Nephron (organoid): ENCODE measurements around the gene WNT7B.

Experiments used
- H3K27ac Mint-ChIP-seq, 3 experiments: 2 replicates each; pipeline ENCODE4 v1.8.0; 2020; ENCODE audit warnings: mixed read lengths in 3 of 3, mild to moderate bottlenecking in 2 of 3, moderate library complexity in 1 of 3
- H3K27me3 Mint-ChIP-seq: 2 replicates; pipeline ENCODE4 v1.8.0; 2021; ENCODE audit warnings: low read depth, mild to moderate bottlenecking, moderate library complexity, mixed read lengths
- H3K36me3 Mint-ChIP-seq: 2 replicates; pipeline ENCODE4 v1.8.0; 2020; ENCODE audit warnings: low read depth, mixed read lengths
- H3K4me1 Mint-ChIP-seq: 2 replicates; pipeline ENCODE4 v1.8.0; 2020; ENCODE audit warnings: mixed read lengths
- H3K4me3 Mint-ChIP-seq, 3 experiments: 2 replicates each; pipeline ENCODE4 v1.8.0; 2020; ENCODE audit warnings: mild to moderate bottlenecking in 3 of 3, mixed read lengths in 3 of 3, moderate library complexity in 2 of 3
- H3K9me3 Mint-ChIP-seq: 2 replicates; pipeline ENCODE4 v1.8.0; 2020; ENCODE audit warnings: mixed read lengths
- TF ChIP-seq, protein P1 (sequence below), 3 experiments: fragments of 200-600 bp; sonication (generic); IDR thresholded peaks; one replicate each; pipeline ENCODE4 v1.5.0; 2021; ENCODE audit warnings: antibody characterized with exemption in 3 of 3; ENCODE audit not compliant: unreplicated experiment in 3 of 3

WNT7B gene

DNA sequence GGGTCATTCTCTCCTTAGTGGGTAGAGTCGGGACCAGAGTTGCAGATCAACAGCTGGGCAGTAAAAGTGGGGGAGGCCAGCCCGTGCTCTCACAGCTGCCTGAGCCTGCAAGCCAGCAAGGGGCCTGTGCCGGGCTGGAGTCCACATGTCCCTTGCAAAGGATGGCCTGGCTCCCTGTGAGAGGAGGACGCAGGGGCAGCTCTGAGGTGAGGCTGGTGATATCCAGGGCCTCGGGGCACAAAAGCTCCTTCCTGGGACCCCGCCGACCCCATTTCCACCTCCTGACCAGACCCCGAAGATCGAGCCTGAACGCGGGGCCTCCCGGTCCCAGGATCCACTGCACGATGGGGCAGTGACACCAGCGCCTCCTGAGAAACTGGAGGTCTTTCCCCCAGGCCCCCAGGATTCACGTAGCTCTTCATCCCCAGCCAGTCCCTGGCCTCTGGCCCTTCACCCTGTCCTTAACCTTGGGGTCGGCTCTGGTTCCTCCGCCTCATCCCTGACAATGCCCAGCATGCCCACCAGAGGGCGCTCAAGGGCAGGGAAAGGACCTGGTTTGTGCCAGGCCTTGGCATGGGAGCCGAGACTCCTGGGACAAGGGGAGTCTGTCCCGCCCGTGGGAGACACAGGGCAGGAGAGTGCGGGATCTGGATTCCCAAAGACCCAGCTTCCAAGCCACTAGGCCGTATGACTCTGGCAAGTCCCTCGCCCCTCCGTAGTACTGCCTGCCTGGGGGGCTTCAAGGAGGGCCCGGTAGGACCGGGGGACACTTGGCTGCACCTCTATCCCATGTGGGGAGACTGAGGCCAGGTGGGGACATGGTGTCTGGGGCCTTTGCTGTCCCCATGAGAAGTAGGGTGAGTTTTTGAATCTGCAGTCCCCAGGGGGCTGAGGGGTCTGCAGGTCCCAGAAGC lies 17.8 kb upstream of the WNT7B start:
- Mint-ChIP-seq H3K9me3 (peaks cover 2% of the 10 kb centered on the region), H3K36me3 (no peaks in the 10 kb centered on the region), H3K4me3 (peak overlapping the region in 2 of 3 experiments; percentile 18 to 35), H3K4me1 (peaks cover 44% of the 10 kb centered on the region), H3K27me3 (peaks cover 18% of the 10 kb centered on the region), H3K27ac (peak overlapping the region in 1 of 3 experiments; percentile 59)
- TF ChIP-seq, protein P1, sequence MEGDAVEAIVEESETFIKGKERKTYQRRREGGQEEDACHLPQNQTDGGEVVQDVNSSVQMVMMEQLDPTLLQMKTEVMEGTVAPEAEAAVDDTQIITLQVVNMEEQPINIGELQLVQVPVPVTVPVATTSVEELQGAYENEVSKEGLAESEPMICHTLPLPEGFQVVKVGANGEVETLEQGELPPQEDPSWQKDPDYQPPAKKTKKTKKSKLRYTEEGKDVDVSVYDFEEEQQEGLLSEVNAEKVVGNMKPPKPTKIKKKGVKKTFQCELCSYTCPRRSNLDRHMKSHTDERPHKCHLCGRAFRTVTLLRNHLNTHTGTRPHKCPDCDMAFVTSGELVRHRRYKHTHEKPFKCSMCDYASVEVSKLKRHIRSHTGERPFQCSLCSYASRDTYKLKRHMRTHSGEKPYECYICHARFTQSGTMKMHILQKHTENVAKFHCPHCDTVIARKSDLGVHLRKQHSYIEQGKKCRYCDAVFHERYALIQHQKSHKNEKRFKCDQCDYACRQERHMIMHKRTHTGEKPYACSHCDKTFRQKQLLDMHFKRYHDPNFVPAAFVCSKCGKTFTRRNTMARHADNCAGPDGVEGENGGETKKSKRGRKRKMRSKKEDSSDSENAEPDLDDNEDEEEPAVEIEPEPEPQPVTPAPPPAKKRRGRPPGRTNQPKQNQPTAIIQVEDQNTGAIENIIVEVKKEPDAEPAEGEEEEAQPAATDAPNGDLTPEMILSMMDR (IDR thresholded peaks at IDR 0.05; ENCODE audit: unreplicated experiment in 3 of 3), result peak; percentile 91 to 98 (median 98)

DNA sequence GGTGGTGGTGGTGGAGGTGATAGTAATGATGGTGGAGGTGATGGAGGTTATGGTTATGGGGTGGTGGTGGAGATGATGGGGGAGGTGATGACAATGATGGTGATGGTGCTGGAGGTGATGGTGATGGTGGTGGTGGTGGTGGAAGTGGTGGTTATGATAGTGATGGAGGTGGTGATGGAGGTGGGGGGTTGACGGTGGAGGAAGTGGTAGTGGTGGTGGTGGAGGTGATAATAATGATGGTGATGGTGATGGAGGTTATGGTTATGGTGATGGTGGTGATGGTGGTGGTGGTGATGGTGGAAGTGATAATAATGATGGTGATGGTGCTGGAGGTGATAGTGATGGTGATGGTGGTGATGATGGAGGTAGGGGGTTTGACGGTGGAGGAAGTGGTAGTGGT lies 16.9 kb upstream of the WNT7B start:
- peaks cover 19% of the 10 kb centered on the region for H3K27me3 Mint-ChIP-seq
- TF ChIP-seq, protein P1 (IDR thresholded peaks at IDR 0.05; ENCODE audit: unreplicated experiment in 3 of 3), result no peak
- no peak overlapping the region for H3K4me3 Mint-ChIP-seq
- H3K4me1 Mint-ChIP-seq, result peaks cover 35% of the 10 kb centered on the region
- no peak overlapping the region for H3K27ac Mint-ChIP-seq
- no peaks in the 10 kb centered on the region for H3K36me3 Mint-ChIP-seq
- H3K9me3 Mint-ChIP-seq, result peaks cover 2% of the 10 kb centered on the region

DNA sequence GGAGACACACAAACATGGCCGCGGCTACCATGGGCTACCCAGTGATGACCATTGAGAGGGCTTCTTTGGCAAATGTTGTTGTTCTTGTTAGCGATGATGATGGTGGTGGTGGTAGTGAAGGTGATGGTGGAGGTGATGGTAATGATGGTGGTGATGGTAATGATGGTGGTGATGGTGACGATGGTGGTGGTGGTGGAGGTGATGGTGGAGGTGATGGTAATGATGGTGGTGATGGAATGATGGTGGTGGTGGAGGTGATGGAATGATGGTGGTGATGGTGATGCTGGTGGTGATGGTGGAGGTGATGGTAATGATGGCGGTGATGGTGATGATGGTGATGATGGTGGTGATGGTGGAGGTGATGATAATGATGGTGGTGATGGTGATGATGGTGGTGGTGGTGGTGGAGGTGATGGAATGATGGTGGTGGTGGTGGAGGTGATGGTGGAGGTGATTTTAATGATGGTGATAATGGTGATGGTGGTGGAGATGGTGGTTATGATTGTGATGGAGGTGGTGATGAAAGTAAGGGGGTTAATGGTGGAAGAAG lies 16.3 kb upstream of the WNT7B start:
- Mint-ChIP-seq H3K27ac (no peak overlapping the region), H3K36me3 (no peaks in the 10 kb centered on the region), H3K4me3 (no peak overlapping the region), H3K4me1 (peaks cover 31% of the 10 kb centered on the region), H3K27me3 (peaks cover 19% of the 10 kb centered on the region), H3K9me3 (peaks cover 2% of the 10 kb centered on the region)
- TF ChIP-seq, protein P1 (IDR thresholded peaks at IDR 0.05; ENCODE audit: unreplicated experiment in 3 of 3), result no peak

DNA sequence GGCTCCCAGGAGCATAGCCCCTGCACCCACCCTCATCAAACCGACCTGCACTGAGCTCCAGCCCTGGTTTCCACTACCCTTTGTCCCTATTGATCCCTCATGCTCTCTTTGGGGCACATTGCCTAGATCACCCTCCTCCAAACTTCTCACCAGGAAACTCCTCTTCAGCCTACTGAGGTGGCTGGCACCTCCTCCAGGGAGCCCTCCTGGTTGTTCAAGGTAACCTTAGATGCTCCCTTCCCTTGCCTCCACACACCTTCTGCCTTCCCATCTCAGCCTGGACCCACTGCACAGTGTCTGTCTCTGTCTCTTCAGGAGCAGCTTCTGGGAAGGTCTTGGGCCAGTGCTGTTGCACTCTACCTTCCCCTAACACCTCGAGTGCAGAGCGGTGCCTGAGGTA lies 15.8 kb upstream of the WNT7B start:
- TF ChIP-seq, protein P1 (IDR thresholded peaks at IDR 0.05; ENCODE audit: unreplicated experiment in 3 of 3), result no peak
- no peak overlapping the region for H3K4me3 Mint-ChIP-seq
- no peak overlapping the region for H3K27ac Mint-ChIP-seq
- peaks cover 29% of the 10 kb centered on the region for H3K4me1 Mint-ChIP-seq
- H3K27me3 Mint-ChIP-seq, result peaks cover 19% of the 10 kb centered on the region
- peaks cover 2% of the 10 kb centered on the region for H3K9me3 Mint-ChIP-seq
- no peaks in the 10 kb centered on the region for H3K36me3 Mint-ChIP-seq

DNA sequence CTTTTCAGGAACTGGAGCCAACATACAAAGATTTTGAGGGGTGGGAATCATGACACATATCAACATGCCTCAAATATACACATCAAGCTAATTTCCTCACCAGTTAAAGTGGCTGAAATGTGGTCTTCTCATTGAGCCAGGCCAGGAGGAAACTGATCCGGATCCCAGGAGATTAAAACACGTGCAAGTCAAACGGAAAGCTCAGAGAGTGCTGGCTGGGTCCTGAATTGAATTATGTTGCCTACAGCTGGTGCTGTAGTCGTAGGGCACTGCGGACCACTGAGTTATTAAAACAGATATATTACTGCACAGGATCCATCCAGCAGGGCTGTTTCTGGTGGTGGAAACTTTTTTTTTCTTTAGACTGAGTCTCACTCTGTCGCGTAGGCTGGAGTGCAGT lies 14.1 kb upstream of the WNT7B start:
- Mint-ChIP-seq H3K27ac (peak overlapping the region in 1 of 3 experiments; percentile 48), H3K4me1 (peaks cover 22% of the 10 kb centered on the region)

More for the DNA sequence above, 14.1 kb upstream of the WNT7B start:
- H3K9me3 Mint-ChIP-seq, result peaks cover 2% of the 10 kb centered on the region
- no peak overlapping the region for H3K4me3 Mint-ChIP-seq
- peaks cover 22% of the 10 kb centered on the region for H3K27me3 Mint-ChIP-seq
- TF ChIP-seq, protein P1 (IDR thresholded peaks at IDR 0.05; ENCODE audit: unreplicated experiment in 3 of 3), result no peak
- H3K36me3 Mint-ChIP-seq, result no peaks in the 10 kb centered on the region
